ENCODE results near the gene CCDC15. TPM values are rescaled to one million over a fixed set of nuclear protein-coding genes. Genes with fewer than 3 reads are reported as not detected.
A peak's percentile ranks its signal among the peaks of the same experiment; 100 is the strongest.

Gene CCDC15
- total RNA-seq, 1 experiment from 2014 or later: 8.6 TPM

DNA sequence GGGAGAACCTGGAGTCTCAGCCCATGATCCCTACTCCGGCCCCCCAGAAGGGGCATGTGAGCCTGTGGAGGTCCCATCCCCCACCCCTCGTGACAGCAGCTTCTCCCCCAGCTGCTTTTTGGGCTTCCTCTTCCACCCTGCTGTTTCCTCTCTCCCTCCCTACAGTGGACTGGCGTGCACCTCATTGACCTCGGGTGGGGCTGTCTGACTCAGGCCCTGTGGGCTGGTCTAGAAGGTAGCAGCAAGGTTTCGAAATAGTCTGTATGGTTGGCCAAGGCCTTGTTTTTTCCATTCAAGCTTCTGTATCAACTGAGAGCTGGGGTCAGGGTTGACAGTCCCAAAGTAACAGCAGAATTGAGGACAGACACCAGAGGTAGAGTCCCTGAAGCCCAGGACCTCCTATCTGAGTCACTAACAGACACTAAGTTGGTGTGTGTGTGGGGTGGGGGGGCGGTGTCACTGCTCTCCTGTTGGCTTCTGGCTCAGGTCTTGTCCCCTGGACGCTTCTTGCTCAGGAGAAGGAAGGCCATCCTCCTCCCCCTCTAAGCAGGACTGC lies 116.8 kb downstream of the CCDC15 start:
- BruUV-seq (replicated peaks): no TSS peak
- ATAC-seq (peak; percentile 91), DNase-seq (peak; percentile 87)
- no peaks in the 10 kb centered on the region for H3F3A ChIP-seq (ENCODE audit: low read length, unreplicated experiment)
- no peaks in the 10 kb centered on the region for H3K9me2 ChIP-seq (replicated peaks; ENCODE audit: low read length)
- POLR2A ChIA-PET (ENCODE audit: unreplicated experiment): interaction anchor here (1.1 kb wide), 1 partner anchor 12 kb away, joined by 6 read pairs; no protein-coding TSS in a partner anchor
- H3K79me2 ChIP-seq (ENCODE audit: low read length): no peaks in the 10 kb centered on the region
- H3K27ac ChIP-seq (ENCODE audit: low read length): peak overlapping the region; percentile 70
- H4K20me1 ChIP-seq (ENCODE audit: low read length): no peaks in the 10 kb centered on the region
- CTCF ChIA-PET: interaction anchor here (1.0 kb wide), 1 partner anchor 275 kb away, joined by 6 read pairs; no protein-coding TSS in a partner anchor
- TF ChIP-seq EZH2phosphoT487 (IDR thresholded peaks at IDR 0.05; ENCODE audit: borderline replicate concordance, low read length) (no peak), EZH2 (IDR thresholded peaks at IDR 0.05; ENCODE audit: low read length, unreplicated experiment) (no peak), CTCF (conservative IDR thresholded peaks at IDR 0.05; ENCODE audit: low read depth, low read length) (no peak)
- no peaks in the 10 kb centered on the region for H3K36me3 ChIP-seq (ENCODE audit: low read depth, low read length)
- peak overlapping the region; percentile 33 for H3K9ac ChIP-seq (ENCODE audit: low read length)
- no peaks in the 10 kb centered on the region for H3K9me3 ChIP-seq (ENCODE audit: low read length)
- peaks cover 38% of the 10 kb centered on the region for H3K4me1 ChIP-seq (ENCODE audit: insufficient read depth, low read length)
- H2AFZ ChIP-seq (ENCODE audit: low read length): peak overlapping the region; percentile 25; the same call in 1 of the 2 replicates
- H3K4me2 ChIP-seq (ENCODE audit: low read length): peak overlapping the region; percentile 42
- H3K4me3 ChIP-seq (ENCODE audit: low read length): no peak overlapping the region
- no peaks in the 10 kb centered on the region for H3K27me3 ChIP-seq (ENCODE audit: low read length)
- intact Hi-C loops (cut with micrococcal nuclease): no loop called here

- Histone ChIP-seq H3K27me3 (ENCODE audit: low read length) (no peaks in the 10 kb centered on the region), H2AFZ (ENCODE audit: low read length) (peak overlapping the region; percentile 25; the same call in 1 of the 2 replicates), H3K36me3 (ENCODE audit: low read depth, low read length) (no peaks in the 10 kb centered on the region), H4K20me1 (ENCODE audit: low read length) (no peaks in the 10 kb centered on the region), H3K27ac (ENCODE audit: low read length) (peak overlapping the region; percentile 70), H3K4me3 (ENCODE audit: low read length) (no peak overlapping the region), H3K79me2 (ENCODE audit: low read length) (no peaks in the 10 kb centered on the region), H3K9me3 (ENCODE audit: low read length) (no peaks in the 10 kb centered on the region), H3K9me2 (replicated peaks; ENCODE audit: low read length) (no peaks in the 10 kb centered on the region), H3K4me2 (ENCODE audit: low read length) (peak overlapping the region; percentile 42), H3F3A (ENCODE audit: low read length, unreplicated experiment) (no peaks in the 10 kb centered on the region), H3K4me1 (ENCODE audit: insufficient read depth, low read length) (peaks cover 40% of the 10 kb centered on the region), H3K9ac (ENCODE audit: low read length) (peak overlapping the region; percentile 11; the same call in 1 of the 2 replicates)
- TF ChIP-seq EZH2phosphoT487 (IDR thresholded peaks at IDR 0.05; ENCODE audit: borderline replicate concordance, low read length) (no peak), EZH2 (IDR thresholded peaks at IDR 0.05; ENCODE audit: low read length, unreplicated experiment) (no peak), CTCF (conservative IDR thresholded peaks at IDR 0.05; ENCODE audit: low read depth, low read length) (no peak)
- ChIA-PET CTCF (no interaction called here), POLR2A (ENCODE audit: unreplicated experiment) (interaction anchor here (1.1 kb wide), 1 partner anchor 11 kb away, joined by 6 read pairs; no protein-coding TSS in a partner anchor)
- intact Hi-C loops (cut with micrococcal nuclease): no loop called here
- peak; percentile 62 for DNase-seq
- BruUV-seq (replicated peaks): no TSS peak
- peak; percentile 11; the same call in 1 of the 2 replicates for ATAC-seq
Measured at GRCh38 chr11:125071435-125071834, 117.4 kb downstream of the CCDC15 start.

DNA sequence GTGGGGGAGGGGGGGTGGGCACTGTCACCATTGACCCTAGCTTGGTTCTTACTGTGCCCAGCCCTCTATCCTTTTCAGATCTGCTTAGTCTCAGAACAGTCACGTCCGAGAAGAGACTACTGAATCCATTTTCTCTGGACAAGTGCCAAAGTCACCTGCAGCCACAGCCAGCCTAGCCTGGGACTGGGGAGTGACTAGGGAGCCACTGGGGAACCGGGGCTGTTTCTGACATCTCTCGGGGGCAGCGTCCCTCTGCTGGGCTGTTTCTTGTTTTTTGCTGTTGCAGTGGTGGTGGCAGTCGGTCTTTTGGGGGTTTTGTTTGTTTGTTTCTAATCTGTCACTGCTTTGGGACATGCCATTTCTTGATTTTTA lies 117.8 kb downstream of the CCDC15 start:
- ChIA-PET CTCF (no interaction called here), POLR2A (ENCODE audit: unreplicated experiment) (interaction anchor here (0.6 to 1.1 kb wide), 2 partner anchors 11 to 100 kb away, joined by 6 to 7 read pairs; no protein-coding TSS in a partner anchor)
- no TSS peak for BruUV-seq (replicated peaks)
- no peaks in the 10 kb centered on the region for H3K27me3 ChIP-seq (ENCODE audit: low read length)
- intact Hi-C loops (cut with micrococcal nuclease): no loop called here
- H3K4me1 ChIP-seq (ENCODE audit: insufficient read depth, low read length): peaks cover 40% of the 10 kb centered on the region
- DNase-seq: no peak
- no peak for ATAC-seq
- H3K27ac ChIP-seq (ENCODE audit: low read length): peak overlapping the region; percentile 70
- no peak overlapping the region for H3K9ac ChIP-seq (ENCODE audit: low read length)
- H3K4me2 ChIP-seq (ENCODE audit: low read length): no peak overlapping the region
- H3K9me3 ChIP-seq (ENCODE audit: low read length): no peaks in the 10 kb centered on the region
- H2AFZ ChIP-seq (ENCODE audit: low read length): no peak overlapping the region
- no peaks in the 10 kb centered on the region for H3K36me3 ChIP-seq (ENCODE audit: low read depth, low read length)
- no peak for TF ChIP-seq EZH2 (IDR thresholded peaks at IDR 0.05; ENCODE audit: low read length, unreplicated experiment)
- no peak for TF ChIP-seq EZH2phosphoT487 (IDR thresholded peaks at IDR 0.05; ENCODE audit: borderline replicate concordance, low read length)
- TF ChIP-seq CTCF (conservative IDR thresholded peaks at IDR 0.05; ENCODE audit: low read depth, low read length): no peak
- H4K20me1 ChIP-seq (ENCODE audit: low read length): no peaks in the 10 kb centered on the region
- no peaks in the 10 kb centered on the region for H3F3A ChIP-seq (ENCODE audit: low read length, unreplicated experiment)
- no peaks in the 10 kb centered on the region for H3K79me2 ChIP-seq (ENCODE audit: low read length)
- no peaks in the 10 kb centered on the region for H3K9me2 ChIP-seq (replicated peaks; ENCODE audit: low read length)
- no peak overlapping the region for H3K4me3 ChIP-seq (ENCODE audit: low read length)

Measured in PC-3 (cell line).